ENCODE measurements around the gene GHSR.

Gene GHSR

GRCh38 chr3:172447611-172448579, at the start of gene GHSR:
Gene GHSR, minus strand, starts transcription at chr3:172448456. Its CDS starts 43 bp downstream, at chr3:172448413.
- DNase-seq (ENCODE audit: low spot score), result no peak

DNA sequence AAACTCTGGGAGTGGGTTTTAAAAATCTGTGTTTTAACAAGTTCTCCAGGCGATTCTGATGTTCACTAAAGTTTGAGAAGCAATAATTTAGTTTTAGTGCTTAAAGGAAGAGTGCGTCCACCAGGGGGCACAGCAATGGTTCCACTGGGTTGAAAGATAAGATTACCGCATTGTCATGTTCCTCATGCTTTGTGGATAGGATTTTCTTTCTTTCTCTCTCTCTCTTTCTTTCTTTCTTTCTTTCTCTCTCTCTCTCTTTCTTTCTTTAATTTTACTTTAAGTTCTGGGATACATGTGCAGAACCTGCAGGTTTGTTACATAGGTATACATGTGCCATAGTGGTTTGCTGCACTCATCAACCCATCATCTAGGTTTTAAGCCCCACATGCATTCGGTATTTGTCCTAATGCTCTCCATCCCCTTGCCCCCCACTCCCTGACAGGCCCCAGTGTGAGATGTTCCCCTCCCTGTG, 42.0 kb upstream of the GHSR start:
- peak; percentile 24 for DNase-seq (ENCODE audit: low spot score)

DNA sequence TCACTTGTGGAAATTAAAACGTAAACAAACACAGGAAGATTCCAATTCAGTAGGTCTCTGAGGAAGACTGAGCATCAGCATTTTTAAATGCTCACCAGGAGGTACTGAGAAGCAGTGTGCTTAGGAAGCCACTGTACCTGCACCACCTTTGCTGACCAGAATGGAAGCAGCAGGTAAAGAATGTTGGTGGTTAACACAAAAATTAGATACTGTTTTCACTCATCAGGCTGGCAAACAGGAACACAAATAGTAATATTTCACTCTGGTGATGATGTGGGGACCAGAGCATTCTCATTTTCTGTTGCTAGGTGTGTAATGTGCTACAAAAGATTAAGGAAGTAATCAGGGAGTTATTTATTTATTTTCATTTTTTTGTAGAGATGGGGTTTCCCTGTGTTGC, 29.9 kb upstream of the GHSR start:
- DNase-seq (ENCODE audit: low spot score), result no peak

- no peak for DNase-seq (ENCODE audit: low spot score)
Observed at GRCh38 chr3:172476347-172476746, 28.1 kb upstream of the GHSR start.

DNA sequence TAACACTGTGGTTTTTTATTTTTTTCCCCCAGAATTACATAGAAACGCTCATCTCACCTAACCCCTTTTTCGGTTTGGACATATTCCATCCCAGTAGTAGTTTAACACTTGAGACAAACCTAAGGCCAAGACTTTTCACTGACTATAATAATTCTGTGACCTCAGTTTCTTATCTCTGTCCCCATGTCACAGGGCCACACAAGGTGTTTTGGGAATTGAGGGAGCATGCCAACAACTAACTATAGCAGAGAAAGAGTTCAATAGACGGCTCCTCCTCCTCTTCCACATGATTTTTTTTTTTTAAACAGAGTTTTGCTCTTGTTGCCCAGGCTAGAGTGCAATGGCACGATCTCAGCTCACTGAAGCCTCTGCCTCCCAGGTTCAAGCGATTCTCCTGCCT, 27.4 kb upstream of the GHSR start:
- no peak for DNase-seq (ENCODE audit: low spot score)

- DNase-seq (ENCODE audit: low spot score), result no peak
Observed at GRCh38 chr3:172471903-172472302, 23.6 kb upstream of the GHSR start.

DNA sequence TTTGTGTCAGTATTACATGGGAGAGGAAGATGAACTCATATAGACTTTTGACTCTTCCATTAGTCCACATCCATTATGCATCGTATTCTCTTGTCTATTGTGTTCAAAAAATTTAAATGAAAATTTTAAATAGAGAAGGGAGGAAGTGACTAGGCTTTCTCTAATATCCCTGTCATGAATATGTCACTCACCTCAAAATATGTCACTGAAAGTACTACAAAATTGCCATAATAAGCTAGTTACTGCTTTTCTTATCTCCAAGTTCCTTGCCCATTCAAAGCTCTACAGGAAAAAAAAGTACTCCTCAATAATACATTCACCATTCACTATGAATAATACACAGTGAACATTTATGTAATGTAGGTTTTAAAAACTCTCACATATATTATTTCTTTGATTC, 22.3 kb upstream of the GHSR start:
- no peak for DNase-seq (ENCODE audit: low spot score)

DNA sequence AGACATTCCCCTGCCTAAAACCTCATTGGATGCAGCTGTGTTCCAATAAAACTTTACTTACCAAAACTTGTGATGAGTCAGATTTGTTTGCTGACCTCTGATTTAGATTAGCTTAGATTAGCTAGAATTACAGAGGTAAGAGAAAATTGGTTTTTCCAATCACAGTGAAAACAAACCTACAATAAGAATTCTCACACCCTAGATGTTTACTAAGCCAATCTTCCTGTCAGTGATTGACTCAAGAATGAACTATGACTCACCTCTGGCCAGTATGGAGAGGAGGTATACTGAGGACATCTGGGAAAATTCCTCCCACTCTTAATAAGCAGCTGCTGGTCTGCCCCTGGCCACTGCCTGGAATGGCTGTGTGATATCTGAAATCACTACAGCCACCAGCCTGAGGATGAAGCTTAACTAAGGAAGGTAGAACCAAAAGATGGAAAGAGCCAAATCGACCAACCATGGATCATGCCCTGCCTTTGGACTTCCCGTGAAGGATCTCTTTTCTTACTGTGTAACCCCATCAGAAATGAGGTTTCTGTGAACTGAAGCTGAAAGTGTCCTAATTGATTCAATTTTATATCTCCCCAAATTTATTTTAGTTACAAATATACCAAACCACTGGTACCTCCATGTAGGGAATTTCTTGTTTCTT, 19.0 kb upstream of the GHSR start:
- DNase-seq (ENCODE audit: low spot score), result no peak

DNA sequence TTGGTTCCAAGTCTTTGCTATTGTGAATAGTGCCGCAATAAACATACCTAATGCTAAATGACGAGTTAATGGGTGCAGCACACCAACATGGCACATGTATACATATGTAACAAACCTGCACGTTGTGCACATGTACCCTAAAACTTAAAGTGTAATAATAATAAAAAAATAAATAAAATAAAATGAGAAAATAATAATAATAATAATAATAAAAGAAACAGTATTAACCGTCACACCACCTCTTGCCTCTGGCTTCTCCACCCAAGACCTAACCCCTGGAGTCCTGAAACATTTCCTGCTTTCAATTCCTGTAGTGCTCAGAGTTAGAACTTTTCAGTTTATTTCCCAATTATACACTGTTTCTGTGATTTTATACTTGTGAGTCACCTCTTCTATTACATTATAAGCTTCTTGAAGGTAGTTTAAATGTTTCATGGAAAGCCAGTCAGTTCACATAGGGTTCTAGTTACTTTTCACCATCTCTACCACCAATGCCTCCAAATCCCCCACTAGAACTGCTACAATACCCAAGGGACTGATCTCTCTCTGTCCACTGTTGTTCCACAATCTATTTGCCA, 18.4 kb upstream of the GHSR start:
- no peak for DNase-seq (ENCODE audit: low spot score)

DNA sequence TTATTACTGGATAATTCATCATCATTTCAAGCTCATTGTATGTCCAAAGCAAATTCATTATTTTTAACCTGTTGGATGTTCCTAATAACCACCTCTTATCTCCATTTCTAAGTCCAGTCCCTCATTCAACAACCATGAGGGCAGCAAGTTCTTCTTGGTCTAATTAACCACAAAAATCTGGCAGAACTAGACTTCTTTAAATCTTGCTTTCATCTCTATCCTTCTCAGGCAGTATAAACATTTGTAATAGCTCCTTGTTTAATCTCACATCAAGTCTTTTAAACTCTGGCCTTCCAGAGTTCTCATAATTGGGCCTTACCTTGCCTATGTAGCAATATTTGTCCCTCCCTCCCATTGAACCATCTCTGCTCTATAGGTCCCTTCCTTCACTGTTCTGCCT, 17.0 kb upstream of the GHSR start:
- DNase-seq (ENCODE audit: low spot score), result no peak

DNA sequence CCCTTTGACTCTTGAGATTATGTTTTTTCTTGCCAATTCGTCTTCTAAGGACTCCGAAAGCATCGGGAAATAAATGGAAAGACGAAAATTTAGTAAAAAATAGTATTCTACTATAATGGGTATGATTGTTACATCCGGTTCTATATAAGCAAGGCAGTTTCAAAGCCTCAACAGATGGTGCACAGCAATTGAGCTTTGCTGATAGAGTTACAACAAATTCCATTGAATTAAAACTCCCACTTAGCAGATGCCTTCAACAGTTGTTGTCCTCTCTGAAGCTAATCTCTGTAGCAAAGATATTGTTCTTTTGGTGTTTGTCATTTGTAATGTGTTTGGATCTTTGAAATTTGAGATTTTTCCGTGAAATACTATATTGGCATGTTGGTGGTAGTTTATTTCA, 16.1 kb upstream of the GHSR start:
- DNase-seq (ENCODE audit: low spot score), result no peak

DNA sequence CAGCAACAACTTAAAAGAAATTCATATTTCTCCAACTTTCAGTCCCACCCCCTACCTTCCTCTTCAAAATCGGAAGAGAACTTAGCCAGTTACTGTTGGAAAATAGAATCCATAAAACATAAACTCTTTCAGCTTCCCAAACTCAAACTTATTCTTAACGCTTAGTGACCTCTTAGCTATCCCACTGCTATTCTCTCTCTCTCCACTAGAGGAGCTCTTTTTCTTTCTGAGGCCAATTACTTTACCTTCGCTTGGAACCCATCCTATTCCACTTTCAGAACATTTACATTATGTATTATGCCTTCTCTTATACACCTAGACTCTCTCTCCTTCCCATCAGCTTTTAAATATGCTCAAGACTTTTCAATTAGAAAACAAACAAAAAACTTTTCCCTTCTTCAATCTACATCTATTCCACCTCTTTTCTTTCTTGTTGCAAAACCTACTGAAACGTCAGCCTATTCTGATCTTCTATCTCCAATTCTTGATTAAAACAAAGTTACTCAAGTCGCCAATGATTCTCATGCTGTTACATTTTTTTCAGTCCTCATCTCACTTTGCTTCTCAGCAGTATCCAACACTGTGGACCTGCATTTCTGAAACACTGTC, 13.4 kb upstream of the GHSR start:
- DNase-seq (ENCODE audit: low spot score), result peak; percentile 29

GRCh38 chr3:172456404-172456803, 8.1 kb upstream of the GHSR start:
- no peak for DNase-seq (ENCODE audit: low spot score)

DNA sequence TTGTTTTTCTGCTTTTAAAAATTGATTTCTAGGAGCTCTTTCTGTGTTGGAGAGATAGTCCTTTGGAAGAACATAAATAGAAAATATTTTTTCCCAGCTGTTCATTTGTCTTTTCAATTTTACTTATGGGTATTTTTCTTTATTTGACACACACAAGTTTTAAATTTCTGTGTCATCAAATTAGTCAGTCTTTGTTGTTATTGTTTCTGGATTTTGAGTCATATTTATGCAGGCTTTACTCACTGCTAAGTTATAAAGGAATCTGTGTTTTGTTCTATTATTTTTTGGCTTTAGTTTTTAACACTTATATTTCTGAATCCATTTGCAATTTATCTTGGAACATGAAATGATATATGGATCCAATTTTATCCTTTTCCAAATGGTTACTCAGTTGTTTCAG, 5.9 kb upstream of the GHSR start:
- no peak for DNase-seq (ENCODE audit: low spot score)

DNA sequence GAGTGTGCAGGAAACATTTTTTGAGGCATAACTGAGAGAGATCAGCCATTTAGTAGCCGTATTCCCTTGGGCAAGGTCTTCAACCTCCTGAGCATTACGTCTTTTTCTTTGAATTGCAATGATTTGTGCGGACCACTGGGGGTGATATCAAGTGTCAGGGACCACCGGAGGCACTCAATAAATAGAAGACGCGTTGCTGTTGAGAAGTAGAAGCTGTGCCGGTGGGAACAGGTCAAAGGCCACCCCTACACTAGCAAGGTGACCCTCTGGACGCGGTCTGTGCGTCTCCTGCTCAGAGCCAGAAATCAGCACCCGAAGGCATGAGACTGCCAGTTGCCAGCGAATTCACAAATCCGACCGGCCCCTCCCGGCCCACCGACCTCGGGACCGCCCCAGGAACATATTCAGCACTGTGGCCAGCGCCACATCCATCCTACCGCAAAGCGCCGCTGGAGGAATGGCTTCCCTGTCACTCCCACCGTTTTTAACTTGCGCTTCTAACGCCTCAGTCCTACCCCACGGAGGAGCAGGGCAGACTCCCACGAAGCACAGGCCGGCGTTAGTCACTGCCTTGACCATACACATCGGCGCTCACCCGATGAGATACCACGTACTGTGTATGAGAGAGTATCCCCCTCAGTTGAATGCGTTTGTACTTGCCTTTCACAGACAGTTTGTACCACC, 1.4 kb upstream of the GHSR start:
- DNase-seq (ENCODE audit: low spot score), result peak; percentile 41

- DNase-seq (ENCODE audit: low spot score), result no peak
Observed at GRCh38 chr3:172448661-172449465, 607 bp upstream of the GHSR start.

- DNase-seq (ENCODE audit: low spot score), result no peak
Observed at GRCh38 chr3:172446198-172446597, 2.1 kb downstream of the GHSR start.

GRCh38 chr3:172444821-172445220, 3.4 kb downstream of the GHSR start:
- DNase-seq (ENCODE audit: low spot score), result no peak

DNA sequence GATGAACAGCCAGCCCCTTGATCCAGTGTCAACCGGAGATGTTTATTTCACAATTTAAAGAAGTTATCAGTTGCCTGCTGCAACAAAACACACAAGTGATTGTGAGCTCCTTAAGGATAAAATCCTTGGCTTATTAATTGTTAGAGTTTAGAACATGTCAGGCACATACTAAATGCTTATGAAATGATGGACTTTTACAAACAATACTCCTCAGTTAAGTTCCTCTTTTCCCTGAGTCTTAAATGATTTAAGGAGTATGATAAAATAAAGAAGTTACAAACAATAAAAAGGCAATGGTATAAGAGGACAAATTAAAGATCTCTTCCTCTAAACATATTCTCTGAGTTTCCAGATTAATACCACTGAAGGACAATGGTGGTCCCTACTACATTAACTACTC, 5.7 kb downstream of the GHSR start:
- DNase-seq (ENCODE audit: low spot score), result no peak

DNA sequence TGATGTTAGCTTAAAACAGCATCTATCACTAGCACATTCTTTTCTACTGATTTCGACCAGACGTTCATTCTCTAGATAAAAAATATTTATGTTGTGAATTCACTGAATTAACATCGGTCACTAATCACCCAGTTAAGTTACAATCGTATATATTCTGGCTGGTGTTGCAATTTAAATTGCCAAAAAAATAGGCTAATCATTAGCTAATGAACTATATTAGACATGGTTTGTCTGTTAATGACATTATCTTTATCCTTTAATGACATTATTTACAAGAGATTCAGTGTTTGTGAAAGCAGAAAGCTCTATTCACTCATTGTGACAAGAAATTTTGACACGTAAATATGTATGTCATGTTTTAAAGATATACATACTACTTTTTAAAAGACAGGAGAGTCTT, 6.7 kb downstream of the GHSR start:
- no peak for DNase-seq (ENCODE audit: low spot score)

- no peak for DNase-seq (ENCODE audit: low spot score)
Observed at GRCh38 chr3:172438186-172438585, 10.1 kb downstream of the GHSR start.
